ENCODE measurements around the gene TUBB2A. TPM values are rescaled to one million over a fixed set of nuclear protein-coding genes. Genes with fewer than 3 reads are reported as not detected.
A peak's percentile ranks its signal among the peaks of the same experiment; 100 is the strongest.

The TUBB2A gene
- total and polyA plus RNA-seq, 2 of the 13 experiments (the other 11 are each of a cell fraction or from before 2014, with no cell fraction given), result 35.3 to 106 TPM

DNA sequence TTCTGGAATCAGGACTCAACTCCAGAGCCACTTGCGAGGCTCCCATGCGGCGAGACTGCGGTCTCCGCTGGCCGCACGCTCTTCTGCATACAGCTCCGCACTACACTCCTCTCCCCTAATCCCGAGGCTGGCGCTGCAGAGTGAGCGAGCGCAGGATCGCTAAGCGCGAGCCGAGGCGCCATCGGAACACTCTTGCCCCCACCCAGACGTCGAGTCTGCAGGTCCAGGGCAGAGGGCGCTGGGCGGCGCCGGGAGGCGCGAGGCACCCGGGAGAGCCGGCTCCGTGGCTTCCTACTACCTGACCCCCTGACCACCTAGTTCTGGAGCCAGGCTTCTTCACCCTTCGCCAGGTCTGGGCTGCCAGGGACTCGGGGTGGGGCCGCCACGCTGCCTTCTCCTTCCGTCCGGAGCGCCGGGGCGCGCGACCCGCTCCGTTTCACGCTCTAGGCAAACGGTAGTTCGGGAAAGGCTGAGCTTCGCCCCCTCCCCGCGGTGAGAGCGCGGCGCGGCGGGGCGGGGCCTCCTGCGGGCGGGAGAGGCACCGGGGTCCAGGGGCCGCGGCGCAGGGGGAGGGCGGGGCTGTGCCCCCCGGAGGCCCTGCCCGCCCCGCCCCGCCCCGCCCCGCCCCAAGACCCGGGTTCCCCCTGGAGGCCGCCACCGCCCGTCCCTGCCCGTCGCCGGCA is 5.4 kb upstream of the TUBB2A start (continued):
- TF ChIP-seq, protein P1, sequence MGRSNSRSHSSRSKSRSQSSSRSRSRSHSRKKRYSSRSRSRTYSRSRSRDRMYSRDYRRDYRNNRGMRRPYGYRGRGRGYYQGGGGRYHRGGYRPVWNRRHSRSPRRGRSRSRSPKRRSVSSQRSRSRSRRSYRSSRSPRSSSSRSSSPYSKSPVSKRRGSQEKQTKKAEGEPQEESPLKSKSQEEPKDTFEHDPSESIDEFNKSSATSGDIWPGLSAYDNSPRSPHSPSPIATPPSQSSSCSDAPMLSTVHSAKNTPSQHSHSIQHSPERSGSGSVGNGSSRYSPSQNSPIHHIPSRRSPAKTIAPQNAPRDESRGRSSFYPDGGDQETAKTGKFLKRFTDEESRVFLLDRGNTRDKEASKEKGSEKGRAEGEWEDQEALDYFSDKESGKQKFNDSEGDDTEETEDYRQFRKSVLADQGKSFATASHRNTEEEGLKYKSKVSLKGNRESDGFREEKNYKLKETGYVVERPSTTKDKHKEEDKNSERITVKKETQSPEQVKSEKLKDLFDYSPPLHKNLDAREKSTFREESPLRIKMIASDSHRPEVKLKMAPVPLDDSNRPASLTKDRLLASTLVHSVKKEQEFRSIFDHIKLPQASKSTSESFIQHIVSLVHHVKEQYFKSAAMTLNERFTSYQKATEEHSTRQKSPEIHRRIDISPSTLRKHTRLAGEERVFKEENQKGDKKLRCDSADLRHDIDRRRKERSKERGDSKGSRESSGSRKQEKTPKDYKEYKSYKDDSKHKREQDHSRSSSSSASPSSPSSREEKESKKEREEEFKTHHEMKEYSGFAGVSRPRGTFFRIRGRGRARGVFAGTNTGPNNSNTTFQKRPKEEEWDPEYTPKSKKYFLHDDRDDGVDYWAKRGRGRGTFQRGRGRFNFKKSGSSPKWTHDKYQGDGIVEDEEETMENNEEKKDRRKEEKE (IDR thresholded peaks at IDR 0.05), result no peak
- TF ChIP-seq RBM39 (IDR thresholded peaks at IDR 0.05; ENCODE audit: low read depth, low read length, poor library complexity, severe bottlenecking) (peak; percentile 92), MAZ (IDR thresholded peaks at IDR 0.05; ENCODE audit: borderline replicate concordance, low read depth, low read length) (peak; percentile 77; the same call in 1 of the 2 replicates), MAZ (CRISPR knock-in tag; IDR thresholded peaks at IDR 0.05; ENCODE audit: low read depth) (peak; percentile 98), ZNF264 (CRISPR knock-in tag; IDR thresholded peaks at IDR 0.05) (peak; percentile 71), ZNF709 (CRISPR knock-in tag; IDR thresholded peaks at IDR 0.05) (peak; percentile 95), ZNF101 (CRISPR knock-in tag; IDR thresholded peaks at IDR 0.05; ENCODE audit: borderline replicate concordance, low read depth) (no peak), GABPB1 (CRISPR knock-in tag; IDR thresholded peaks at IDR 0.05) (peak; percentile 80), SP2 (CRISPR knock-in tag; IDR thresholded peaks at IDR 0.05) (no peak), MEIS1 (CRISPR knock-in tag; IDR thresholded peaks at IDR 0.05; ENCODE audit: borderline replicate concordance) (peak; percentile 71), ZNF30 (CRISPR knock-in tag; IDR thresholded peaks at IDR 0.05) (no peak)
- TF ChIP-seq, protein P2, sequence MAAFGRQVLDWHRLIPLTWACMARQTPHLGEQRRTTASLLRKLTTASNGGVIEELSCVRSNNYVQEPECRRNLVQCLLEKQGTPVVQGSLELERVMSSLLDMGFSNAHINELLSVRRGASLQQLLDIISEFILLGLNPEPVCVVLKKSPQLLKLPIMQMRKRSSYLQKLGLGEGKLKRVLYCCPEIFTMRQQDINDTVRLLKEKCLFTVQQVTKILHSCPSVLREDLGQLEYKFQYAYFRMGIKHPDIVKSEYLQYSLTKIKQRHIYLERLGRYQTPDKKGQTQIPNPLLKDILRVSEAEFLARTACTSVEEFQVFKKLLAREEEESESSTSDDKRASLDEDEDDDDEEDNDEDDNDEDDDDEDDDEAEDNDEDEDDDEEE (CRISPR knock-in tag; IDR thresholded peaks at IDR 0.05), result peak; percentile 93
- TF ChIP-seq, protein P3, sequence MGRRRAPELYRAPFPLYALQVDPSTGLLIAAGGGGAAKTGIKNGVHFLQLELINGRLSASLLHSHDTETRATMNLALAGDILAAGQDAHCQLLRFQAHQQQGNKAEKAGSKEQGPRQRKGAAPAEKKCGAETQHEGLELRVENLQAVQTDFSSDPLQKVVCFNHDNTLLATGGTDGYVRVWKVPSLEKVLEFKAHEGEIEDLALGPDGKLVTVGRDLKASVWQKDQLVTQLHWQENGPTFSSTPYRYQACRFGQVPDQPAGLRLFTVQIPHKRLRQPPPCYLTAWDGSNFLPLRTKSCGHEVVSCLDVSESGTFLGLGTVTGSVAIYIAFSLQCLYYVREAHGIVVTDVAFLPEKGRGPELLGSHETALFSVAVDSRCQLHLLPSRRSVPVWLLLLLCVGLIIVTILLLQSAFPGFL (CRISPR knock-in tag; IDR thresholded peaks at IDR 0.05), result no peak
- TF ChIP-seq, protein P4, sequence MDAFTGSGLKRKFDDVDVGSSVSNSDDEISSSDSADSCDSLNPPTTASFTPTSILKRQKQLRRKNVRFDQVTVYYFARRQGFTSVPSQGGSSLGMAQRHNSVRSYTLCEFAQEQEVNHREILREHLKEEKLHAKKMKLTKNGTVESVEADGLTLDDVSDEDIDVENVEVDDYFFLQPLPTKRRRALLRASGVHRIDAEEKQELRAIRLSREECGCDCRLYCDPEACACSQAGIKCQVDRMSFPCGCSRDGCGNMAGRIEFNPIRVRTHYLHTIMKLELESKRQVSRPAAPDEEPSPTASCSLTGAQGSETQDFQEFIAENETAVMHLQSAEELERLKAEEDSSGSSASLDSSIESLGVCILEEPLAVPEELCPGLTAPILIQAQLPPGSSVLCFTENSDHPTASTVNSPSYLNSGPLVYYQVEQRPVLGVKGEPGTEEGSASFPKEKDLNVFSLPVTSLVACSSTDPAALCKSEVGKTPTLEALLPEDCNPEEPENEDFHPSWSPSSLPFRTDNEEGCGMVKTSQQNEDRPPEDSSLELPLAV (CRISPR knock-in tag; conservative IDR thresholded peaks at IDR 0.05; ENCODE audit: low read depth), result 0 out of 2 replicates have a peak, but pooled peaks have one; percentile 57
- TF ChIP-seq, protein P5, sequence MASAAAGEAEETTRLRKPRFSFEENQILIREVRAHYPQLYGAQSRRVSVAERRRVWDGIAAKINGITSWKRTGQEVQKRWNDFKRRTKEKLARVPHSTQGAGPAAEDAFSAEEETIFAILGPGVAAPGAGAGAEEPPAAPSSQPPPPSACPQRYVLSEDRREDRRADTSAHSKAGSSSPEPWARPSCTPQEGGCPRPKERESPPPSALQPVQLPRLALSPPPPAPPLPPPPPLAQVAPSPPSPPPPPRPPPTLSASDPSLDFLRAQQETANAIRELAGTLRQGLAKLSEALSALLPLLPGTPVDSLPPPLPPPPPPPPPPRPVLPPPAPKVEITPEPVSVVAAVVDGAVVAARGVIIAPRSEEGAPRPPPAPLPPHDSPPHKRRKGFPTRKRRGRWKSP (CRISPR knock-in tag; IDR thresholded peaks at IDR 0.05), result peak; percentile 98
- TF ChIP-seq, protein P6, sequence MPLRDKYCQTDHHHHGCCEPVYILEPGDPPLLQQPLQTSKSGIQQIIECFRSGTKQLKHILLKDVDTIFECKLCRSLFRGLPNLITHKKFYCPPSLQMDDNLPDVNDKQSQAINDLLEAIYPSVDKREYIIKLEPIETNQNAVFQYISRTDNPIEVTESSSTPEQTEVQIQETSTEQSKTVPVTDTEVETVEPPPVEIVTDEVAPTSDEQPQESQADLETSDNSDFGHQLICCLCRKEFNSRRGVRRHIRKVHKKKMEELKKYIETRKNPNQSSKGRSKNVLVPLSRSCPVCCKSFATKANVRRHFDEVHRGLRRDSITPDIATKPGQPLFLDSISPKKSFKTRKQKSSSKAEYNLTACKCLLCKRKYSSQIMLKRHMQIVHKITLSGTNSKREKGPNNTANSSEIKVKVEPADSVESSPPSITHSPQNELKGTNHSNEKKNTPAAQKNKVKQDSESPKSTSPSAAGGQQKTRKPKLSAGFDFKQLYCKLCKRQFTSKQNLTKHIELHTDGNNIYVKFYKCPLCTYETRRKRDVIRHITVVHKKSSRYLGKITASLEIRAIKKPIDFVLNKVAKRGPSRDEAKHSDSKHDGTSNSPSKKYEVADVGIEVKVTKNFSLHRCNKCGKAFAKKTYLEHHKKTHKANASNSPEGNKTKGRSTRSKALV (CRISPR knock-in tag; IDR thresholded peaks at IDR 0.05), result peak; percentile 95

All from HepG2 (cell line).